Psoas muscle (tissue), 8 donors: ENCODE data around the gene CDH15. TPM values are rescaled to one million over a fixed set of nuclear protein-coding genes. Genes with fewer than 3 reads are reported as not detected.

ENCODE experiments used
- ATAC-seq, 4 donors: fragments of 200-7000 bp; cut with Tn5 transposase; one replicate each; pipeline ENCODE4 v1.9.1; 2020; ENCODE audit warnings: moderate library complexity in 3 of 4, mild to moderate bottlenecking in 2 of 4
- DNase-seq, 2 donors: peaks; one replicate each; pipeline ENCODE4 v3.0.0-alpha.2; 2020
- H3K27ac ChIP-seq: fragments of 200-600 bp; one replicate; pipeline ENCODE4 v1.8.0; 2022
- H3K27me3 ChIP-seq, 3 donors: fragments of 200-600 bp in 1 of 3; one replicate each; pipeline versions ENCODE4 v1.6.1 to v1.8.0; 2013 to 2022; ENCODE audit warnings: low read length in 2 of 3, mild to moderate bottlenecking in 2 of 3, moderate library complexity in 1 of 3; ENCODE audit not compliant: insufficient read depth in 3 of 3
- H3K36me3 ChIP-seq, 2 donors: fragments of 200-600 bp in 1 of 2; one replicate each; pipeline versions ENCODE4 v1.6.1 to v1.8.0; 2013 to 2022; ENCODE audit warnings: low read depth in 1 of 2, mild to moderate bottlenecking in 1 of 2, moderate library complexity in 1 of 2; ENCODE audit not compliant: insufficient read depth in 1 of 2
- H3K4me1 ChIP-seq: fragments of 200-600 bp; one replicate; pipeline ENCODE4 v1.8.0; 2022
- H3K4me3 ChIP-seq: fragments of 200-600 bp; one replicate; pipeline ENCODE4 v1.8.0; 2022; ENCODE audit warnings: mild to moderate bottlenecking
- H3K9me3 ChIP-seq: fragments of 200-600 bp; one replicate; pipeline ENCODE4 v1.8.0; 2022
- CTCF ChIP-seq: fragments of 200-600 bp; IDR thresholded peaks from one replicate; pipeline ENCODE4 v1.8.0; 2022; ENCODE audit warnings: antibody characterized with exemption
- WGBS, 3 donors: extraction: QIAGEN DNeasy Blood & Tissue Kit; methylation state at CpG; one replicate each; pipeline versions ENCODE4 v1.1.6 to v1.1.7; 2013; 5-methylcytosine and 5-hydroxymethylcytosine counted together
- intact Hi-C, 2 donors: fragments of 100-400 bp; cut with DNase I; formaldehyde crosslinking; loops; one replicate each; pipeline versions ENCODE4 v1.11.0 to v1.14.2; 2022
- polyA plus RNA-seq, 3 donors: library from polyadenylated mRNA; stranded (reverse); fragments of 200-250 nt; gene quantifications; one replicate each; pipeline ENCODE4 v1.2.3, GENCODE V29; 2013
- total RNA-seq, 4 donors: library from RNA; stranded (reverse); fragmentation: NEBNext Ultra II Directional in 2 of 4; extraction: Animal tissue kit (Norgen Biotek cat#: 25700) in 2 of 4; gene quantifications; one replicate each; pipeline versions ENCODE4 v1.2.1 to v1.2.4, GENCODE V29; 2021 to 2023
- donor health status: healthy with polysubstance abuse.
- donor health status: DM: no; HTN: no; CAD: no; lungs with moderate emphysema.
- donor health status: Bipolar disorder and iron deficiency.
- donor health status: healthy.
- donor health status: DM: yes; HTN: yes; CAD: no.
- donor health status: DM: no; HTN: no; CAD: no.
- donor health status: DM: no; HTN: no; CAD: no.
- donor health status: DM: yes; HTN: yes; CAD: no.

The CDH15 gene
- total and polyA plus RNA-seq, 7 donors = 18.0 to 62.8 (median 36.7) TPM

GRCh38 chr16:89176717-89177116, 5.2 kb downstream of the CDH15 start:
- Histone ChIP-seq H3K36me3 (peaks cover 0 to 25% of the 10 kb centered on the region in 2 donors), H3K27me3 (no peaks in the 10 kb centered on the region), H3K9me3 (no peaks in the 10 kb centered on the region), H3K27ac (peak overlapping the region; percentile 95), H3K4me3 (no peak overlapping the region), H3K4me1 (peaks cover 39% of the 10 kb centered on the region)
- no peak for TF ChIP-seq CTCF
- intact Hi-C loops = no loop called here
- WGBS, 3 donors = 84 to 88% (median 85%) methylated on average over 5 to 9 of the region's 9 CpGs
- no peak for DNase-seq
- ATAC-seq = no peak

- Histone ChIP-seq H3K9me3 (no peaks in the 10 kb centered on the region), H3K36me3 (peaks cover 0 to 27% of the 10 kb centered on the region in 2 donors), H3K4me3 (no peak overlapping the region), H3K27me3 (no peaks in the 10 kb centered on the region), H3K4me1 (peaks cover 39% of the 10 kb centered on the region), H3K27ac (no peak overlapping the region)
- intact Hi-C loops = no loop called here
- TF ChIP-seq CTCF = no peak
- 78 to 79% (median 79%) methylated on average over 12 of the region's 12 CpGs for WGBS, 3 donors
- no peak for DNase-seq
- ATAC-seq = no peak
Observed at GRCh38 chr16:89177501-89177900, 6.0 kb downstream of the CDH15 start.

- ATAC-seq = no peak
- Histone ChIP-seq H3K27ac (no peak overlapping the region), H3K27me3 (no peaks in the 10 kb centered on the region), H3K4me3 (no peak overlapping the region), H3K4me1 (peaks cover 28% of the 10 kb centered on the region), H3K36me3 (peaks cover 0 to 38% of the 10 kb centered on the region in 2 donors), H3K9me3 (no peaks in the 10 kb centered on the region)
- WGBS, 3 donors = 72 to 76% (median 75%) methylated on average over 21 to 24 of the region's 24 CpGs
- TF ChIP-seq CTCF = no peak
- intact Hi-C loops = no loop called here
- DNase-seq = no peak
Observed at GRCh38 chr16:89178453-89179147, 7.1 kb downstream of the CDH15 start.

- DNase-seq (no peak), ATAC-seq (no peak)
- 84 to 86% (median 85%) methylated on average over 19 of the region's 19 CpGs for WGBS, 3 donors
- no peak for TF ChIP-seq CTCF
- no peak overlapping the region for H3K4me3 ChIP-seq
- peaks cover 0 to 44% of the 10 kb centered on the region in 2 donors for H3K36me3 ChIP-seq
- no peaks in the 10 kb centered on the region for H3K9me3 ChIP-seq
- H3K27me3 ChIP-seq = no peaks in the 10 kb centered on the region
- intact Hi-C loops = no loop called here
- H3K27ac ChIP-seq = no peak overlapping the region
- H3K4me1 ChIP-seq = peaks cover 23% of the 10 kb centered on the region
Observed at GRCh38 chr16:89179148-89179484, 7.6 kb downstream of the CDH15 start.
